ENCODE data around the gene SLC9C1. TPM values are rescaled to one million over a fixed set of nuclear protein-coding genes. Genes with fewer than 3 reads are reported as not detected.
"Not testable (repeated sequence)": the region's sequence is repeated elsewhere in the genome, so short reads cannot be mapped to it uniquely, and the experiment has no call there.

The SLC9C1 gene
- total and polyA plus RNA-seq, 2 of the 13 experiments (the other 11 are each of a cell fraction or from before 2014, with no cell fraction given): not detected

DNA sequence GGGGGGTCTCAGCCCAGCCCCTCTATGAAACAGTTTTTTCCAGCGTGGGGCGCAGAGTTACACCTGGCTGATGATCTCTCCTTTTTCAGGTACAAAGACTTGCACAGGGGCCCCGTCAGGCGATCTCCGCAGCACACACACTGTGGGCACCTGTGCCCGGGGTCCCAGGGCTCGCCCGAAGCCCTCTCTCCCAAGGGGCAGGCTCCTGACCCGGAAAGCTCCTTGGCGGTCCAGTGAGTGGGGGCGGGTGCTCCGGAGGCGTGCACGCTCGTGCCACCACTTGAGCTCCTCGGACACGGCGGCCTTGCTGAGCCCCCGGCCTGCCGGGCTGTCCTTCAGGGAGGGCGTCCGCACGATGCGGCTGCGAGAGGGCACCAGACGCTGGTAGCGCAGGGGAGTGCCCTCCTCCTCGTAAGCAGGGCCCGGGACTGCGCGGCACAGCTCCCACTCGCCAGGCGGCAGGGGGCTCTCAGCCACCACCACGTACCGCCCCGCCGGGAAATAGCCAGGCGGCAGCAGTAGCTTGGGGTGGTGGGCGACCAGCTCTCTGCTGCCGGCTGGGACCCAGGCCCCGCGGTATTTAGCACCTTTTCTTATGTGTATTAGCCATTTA, 108.5 kb downstream of the SLC9C1 start:
- H3K9ac ChIP-seq (ENCODE audit: insufficient read depth, low read depth, low read length); POLR2A ChIA-PET; H3K4me1 ChIP-seq (ENCODE audit: insufficient read depth, low read length); H3K36me3 ChIP-seq (replicated peaks in 1 of 2; ENCODE audit: control insufficient read depth in 1 of 2, insufficient read depth in 2 of 2, low read length in 2 of 2); H3K79me2 ChIP-seq (ENCODE audit: insufficient read depth, low read length); H3K9me3 ChIP-seq (ENCODE audit: low read length); H3K27ac ChIP-seq (ENCODE audit: extremely low read length, insufficient read depth, low read length); H2AFZ ChIP-seq (ENCODE audit: low read length); BruUV-seq (replicated peaks); H3K27me3 ChIP-seq (ENCODE audit: control insufficient read depth in 1 of 2, insufficient read depth in 2 of 2, low read length in 2 of 2); H3K4me3 ChIP-seq (replicated peaks in 1 of 3; ENCODE audit: insufficient read depth in 1 of 3, low read depth in 2 of 3, low read length in 3 of 3); H4K20me1 ChIP-seq (ENCODE audit: insufficient read depth, low read length); H3K4me2 ChIP-seq (ENCODE audit: low read depth, low read length); DNase-seq (ENCODE audit: low spot score); CTCF ChIA-PET (ENCODE audit: low intra/inter-chr PET ratio, low total read pairs); intact Hi-C loops (cut with micrococcal nuclease; ENCODE audit: unreplicated experiment); FAIRE-seq; in situ Hi-C loops (cut with HindIII; ENCODE audit: extremely low pct_ligation_motif_present, low pct_unique_long_range_greater_than_20kb): not testable (repeated sequence)
- 7% methylated on average over 3 of the region's 42 CpGs for WGBS (ENCODE audit: low lambda C conversion rate)
- ATAC-seq: peak; percentile 65; the same call in 2 of the 3 replicates
- peak; percentile 90 for TF ChIP-seq HNRNPLL (IDR thresholded peaks at IDR 0.05; ENCODE audit: low read depth, low read length, poor library complexity, severe bottlenecking)

- ATAC-seq: no peak
Observed at GRCh38 chr3:112175646-112176045, 118.4 kb downstream of the SLC9C1 start.

More at GRCh38 chr3:112175646-112176045, 118.4 kb downstream of the SLC9C1 start:
- Histone ChIP-seq H4K20me1 (ENCODE audit: insufficient read depth, low read length) (no peaks in the 10 kb centered on the region), H3K4me2 (ENCODE audit: low read depth, low read length) (no peak overlapping the region), H3K27me3 (ENCODE audit: control insufficient read depth in 1 of 2, insufficient read depth in 2 of 2, low read length in 2 of 2) (peaks cover 0 to 3% of the 10 kb centered on the region in 2 experiments; a peak in 1 of 5 replicates), H3K4me1 (ENCODE audit: insufficient read depth, low read length) (no peaks in the 10 kb centered on the region), H3K9me3 (ENCODE audit: low read length) (no peaks in the 10 kb centered on the region), H3K4me3 (replicated peaks in 1 of 3; ENCODE audit: insufficient read depth in 1 of 3, low read depth in 2 of 3, low read length in 3 of 3) (no peak overlapping the region), H3K79me2 (ENCODE audit: insufficient read depth, low read length) (no peaks in the 10 kb centered on the region), H3K36me3 (replicated peaks in 1 of 2; ENCODE audit: control insufficient read depth in 1 of 2, insufficient read depth in 2 of 2, low read length in 2 of 2) (no peaks in the 10 kb centered on the region), H3K27ac (ENCODE audit: extremely low read length, insufficient read depth, low read length) (no peak overlapping the region), H2AFZ (ENCODE audit: low read length) (no peak overlapping the region), H3K9ac (ENCODE audit: insufficient read depth, low read depth, low read length) (no peak overlapping the region)
- TF ChIP-seq NAIF1 (CRISPR knock-in tag; IDR thresholded peaks at IDR 0.05; ENCODE audit: borderline replicate concordance) (no peak), CREM (IDR thresholded peaks at IDR 0.05) (no peak), CREM (CRISPR knock-in tag; IDR thresholded peaks at IDR 0.05) (no peak), ZBTB8A (CRISPR knock-in tag; IDR thresholded peaks at IDR 0.05; ENCODE audit: borderline replicate concordance, low read depth) (no peak), ZNF44 (CRISPR knock-in tag; IDR thresholded peaks at IDR 0.05) (no peak), HNRNPLL (IDR thresholded peaks at IDR 0.05; ENCODE audit: low read depth, low read length, poor library complexity, severe bottlenecking) (no peak), THYN1 (CRISPR knock-in tag; IDR thresholded peaks at IDR 0.05; ENCODE audit: borderline replicate concordance, low read depth) (no peak), TMF1 (CRISPR knock-in tag; IDR thresholded peaks at IDR 0.05; ENCODE audit: low read depth) (no peak), KAT8 (CRISPR knock-in tag; IDR thresholded peaks at IDR 0.05) (no peak), RARA (CRISPR knock-in tag; IDR thresholded peaks at IDR 0.05) (no peak), EZH2 (conservative IDR thresholded peaks at IDR 0.05; ENCODE audit: low read depth, low read length) (no peak), KDM5B (CRISPR knock-in tag; IDR thresholded peaks at IDR 0.05; ENCODE audit: borderline replicate concordance) (no peak)
- TF ChIP-seq, protein P1, sequence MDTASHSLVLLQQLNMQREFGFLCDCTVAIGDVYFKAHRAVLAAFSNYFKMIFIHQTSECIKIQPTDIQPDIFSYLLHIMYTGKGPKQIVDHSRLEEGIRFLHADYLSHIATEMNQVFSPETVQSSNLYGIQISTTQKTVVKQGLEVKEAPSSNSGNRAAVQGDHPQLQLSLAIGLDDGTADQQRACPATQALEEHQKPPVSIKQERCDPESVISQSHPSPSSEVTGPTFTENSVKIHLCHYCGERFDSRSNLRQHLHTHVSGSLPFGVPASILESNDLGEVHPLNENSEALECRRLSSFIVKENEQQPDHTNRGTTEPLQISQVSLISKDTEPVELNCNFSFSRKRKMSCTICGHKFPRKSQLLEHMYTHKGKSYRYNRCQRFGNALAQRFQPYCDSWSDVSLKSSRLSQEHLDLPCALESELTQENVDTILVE (CRISPR knock-in tag; IDR thresholded peaks at IDR 0.05): no peak
- POLR2A ChIA-PET: no interaction called here
- FAIRE-seq (no peak), DNase-seq (ENCODE audit: low spot score) (no peak)
- no TSS peak for BruUV-seq (replicated peaks)
- intact Hi-C loops (cut with micrococcal nuclease; ENCODE audit: unreplicated experiment): no loop called here
- WGBS (ENCODE audit: low lambda C conversion rate): 13% methylated on average over 1 of the region's 6 CpGs
- CTCF ChIA-PET (ENCODE audit: low intra/inter-chr PET ratio, low total read pairs): no interaction called here
- in situ Hi-C loops (cut with HindIII; ENCODE audit: extremely low pct_ligation_motif_present, low pct_unique_long_range_greater_than_20kb): no loop called here
